ENCODE results near the gene TMEM63C. TPM values are rescaled to one million over a fixed set of nuclear protein-coding genes. Genes with fewer than 3 reads are reported as not detected.
"Not testable (repeated sequence)": the region's sequence is repeated elsewhere in the genome, so short reads cannot be mapped to it uniquely, and the experiment has no call there.

TMEM63C gene
- total and polyA plus RNA-seq, 11 donors: 0.01 to 4.0 (median 1.7) TPM; not detected in 1

DNA sequence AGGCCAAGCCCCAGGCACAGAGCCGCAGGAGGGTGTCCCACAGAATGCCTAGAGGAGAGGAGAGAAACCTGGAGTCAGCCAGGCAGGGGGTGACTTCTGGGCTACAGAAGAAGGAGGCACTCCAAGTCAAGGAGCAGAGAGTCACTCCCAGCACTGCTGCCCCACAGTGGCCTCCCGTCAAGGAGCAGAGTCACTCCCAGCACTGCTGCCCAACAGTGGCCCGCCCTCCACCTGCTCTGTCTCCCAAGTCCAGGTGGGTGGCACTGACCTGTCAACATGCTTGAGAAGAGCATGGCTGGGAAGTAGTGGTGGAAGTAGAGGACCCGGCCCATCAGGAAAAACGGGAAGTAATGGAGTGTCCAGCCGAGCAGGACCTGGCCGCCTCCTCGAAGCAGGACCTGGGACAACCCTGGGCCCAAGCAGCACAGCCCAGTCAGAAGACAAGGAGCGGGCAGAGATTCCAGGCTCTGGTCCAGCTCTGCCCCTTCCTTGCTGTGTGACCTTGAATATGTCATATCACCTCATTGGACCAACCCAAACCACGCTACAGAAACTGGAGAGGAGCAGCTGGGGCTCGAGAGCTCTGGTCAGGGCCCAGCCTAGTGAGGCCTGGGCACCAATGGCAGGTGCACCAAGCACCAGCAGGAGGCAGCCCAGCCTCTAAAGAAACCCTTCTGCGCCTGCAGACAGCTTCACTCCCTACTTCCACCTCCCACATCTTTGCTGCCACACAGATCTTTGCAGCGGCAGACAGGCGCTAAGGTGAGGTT, 97.0 kb downstream of the TMEM63C start:
- H3K9me3 ChIP-seq: peaks cover 0 to 4% (median 0%) of the 10 kb centered on the region in 12 donors
- no peak overlapping the region for H3K4me3 ChIP-seq
- DNase-seq: no peak
- TF ChIP-seq POLR2A (IDR thresholded peaks at IDR 0.05): no peak
- no peak for TF ChIP-seq CTCF (IDR thresholded peaks at IDR 0.05)
- H3K27ac ChIP-seq: no peak overlapping the region
- H3K4me1 ChIP-seq: no peaks in the 10 kb centered on the region
- ATAC-seq: no peak
- no peaks in the 10 kb centered on the region for H3K27me3 ChIP-seq
- H3K36me3 ChIP-seq: peaks cover 0 to 64% (median 45%) of the 10 kb centered on the region in 9 donors
- intact Hi-C loops (cut with DNase I): no loop called here
- 94 to 99% (median 95%) methylated on average over 12 to 14 of the region's 14 CpGs for WGBS, 4 donors

DNA sequence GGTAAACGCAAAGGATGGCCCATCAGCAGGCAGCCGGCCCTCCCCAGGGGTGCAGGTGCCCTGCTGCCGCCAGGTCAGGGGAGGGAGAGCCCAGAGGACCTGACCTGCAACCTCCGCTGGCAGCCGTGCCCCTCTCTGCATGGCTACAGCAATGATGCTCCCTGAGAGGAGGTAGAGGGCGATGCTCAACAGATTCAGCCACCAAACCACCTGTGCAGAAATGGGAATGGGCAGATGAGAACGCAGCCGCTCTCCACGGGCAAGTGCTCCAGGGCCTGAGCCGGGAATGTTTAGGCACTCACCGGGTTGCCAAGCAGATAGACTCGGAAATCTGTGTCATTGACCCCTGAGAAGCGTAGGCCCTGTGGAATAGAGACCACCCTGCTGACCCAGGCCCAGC, 98.1 kb downstream of the TMEM63C start:
- no peak for DNase-seq
- intact Hi-C loops (cut with DNase I): no loop called here
- Histone ChIP-seq H3K4me1 (no peaks in the 10 kb centered on the region), H3K4me3 (no peak overlapping the region), H3K27ac (no peak overlapping the region), H3K9me3 (no peaks in the 10 kb centered on the region), H3K27me3 (no peaks in the 10 kb centered on the region), H3K36me3 (peaks cover 2 to 74% (median 56%) of the 10 kb centered on the region in 9 donors)
- TF ChIP-seq POLR2A (IDR thresholded peaks at IDR 0.05) (no peak), CTCF (IDR thresholded peaks at IDR 0.05) (no peak)
- no peak for ATAC-seq
- WGBS, 4 donors: 92 to 98% (median 93%) methylated on average over 10 to 13 of the region's 13 CpGs

DNA sequence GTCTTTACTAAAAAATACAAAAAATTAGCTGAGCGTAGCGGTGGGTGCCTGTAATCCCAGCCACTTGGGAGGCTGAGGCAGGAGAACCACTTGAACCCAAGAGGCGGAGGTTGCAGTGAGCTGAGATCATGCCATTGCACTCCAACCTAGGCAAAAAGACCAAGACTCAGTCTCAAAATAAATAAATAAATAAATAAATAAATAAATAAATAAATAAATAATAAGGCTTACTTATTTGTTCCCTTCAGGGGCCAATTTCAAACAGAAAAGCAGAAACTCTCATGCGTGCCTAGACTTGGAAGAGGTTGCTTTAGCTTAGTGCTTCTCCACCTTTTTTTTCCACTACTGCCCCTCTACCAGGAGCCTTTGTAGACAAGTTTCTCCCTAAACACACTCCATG, 99.3 kb downstream of the TMEM63C start:
- peaks cover 2 to 86% (median 68%) of the 10 kb centered on the region in 9 donors for H3K36me3 ChIP-seq
- H3K4me3 ChIP-seq; H3K27ac ChIP-seq; H3K9me3 ChIP-seq; DNase-seq; intact Hi-C loops (cut with DNase I); H3K4me1 ChIP-seq; ATAC-seq; H3K27me3 ChIP-seq: not testable (repeated sequence)
- WGBS, 4 donors: 93 to 99% (median 96%) methylated on average over 4 of the region's 4 CpGs

DNA sequence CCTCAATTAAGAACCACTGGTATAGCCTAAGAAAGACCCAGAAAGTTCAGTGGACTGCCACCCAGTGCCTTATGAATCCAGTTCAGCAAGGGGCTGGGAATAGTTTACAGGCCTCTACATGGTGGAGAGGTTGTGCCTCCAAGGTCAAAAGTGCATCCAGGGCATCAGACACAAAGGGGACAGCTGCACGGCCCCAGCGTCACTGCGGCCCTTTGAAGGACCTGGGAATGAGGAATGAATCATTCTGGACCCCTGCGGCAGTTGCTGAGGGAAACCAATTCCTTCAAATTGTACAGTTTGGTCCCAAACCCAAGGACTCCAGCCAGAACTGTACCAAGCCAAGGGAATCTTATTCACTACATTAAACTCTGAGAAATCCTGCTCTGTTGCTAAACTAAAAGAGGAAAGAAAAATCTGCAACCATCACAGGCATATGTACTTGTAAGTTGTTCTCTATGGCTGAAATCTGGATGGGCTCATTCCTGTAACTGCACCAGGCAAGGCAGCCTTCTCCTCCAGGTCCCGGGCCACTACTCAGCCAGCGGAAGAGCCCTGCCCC, 100.3 kb downstream of the TMEM63C start:
- ATAC-seq: no peak
- TF ChIP-seq CTCF (IDR thresholded peaks at IDR 0.05) (no peak), POLR2A (IDR thresholded peaks at IDR 0.05) (no peak)
- Histone ChIP-seq H3K9me3 (no peaks in the 10 kb centered on the region), H3K36me3 (peaks cover 2 to 92% (median 72%) of the 10 kb centered on the region in 9 donors), H3K27ac (no peak overlapping the region), H3K27me3 (no peaks in the 10 kb centered on the region), H3K4me1 (no peaks in the 10 kb centered on the region), H3K4me3 (no peak overlapping the region)
- no peak for DNase-seq
- WGBS, 4 donors: 88 to 93% (median 89%) methylated on average over 6 of the region's 6 CpGs
- intact Hi-C loops (cut with DNase I): no loop called here
